Calu3 (cell line): Measurements from ENCODE around the gene SLCO6A1. TPM values are rescaled to one million over a fixed set of nuclear protein-coding genes. Genes with fewer than 3 reads are reported as not detected.
A peak's percentile ranks its signal among the peaks of the same experiment; 100 is the strongest.

Experiments used
- BruUV-seq: library from RNA; stranded (reverse); fragments of 400-500 nt; replicated peaks from 2 replicates; lab custom pipeline; 2021; lab: Mats Ljungman, UMichigan
- CTCF ChIA-PET: fragments of 300-600 bp; sonication (Branson Sonifier 250); formaldehyde crosslinking; loops from one replicate; lab custom pipeline; 2022; ENCODE audit warnings: antibody characterized with exemption; lab: Charles Lee
- DNase-seq: peaks from one replicate; pipeline ENCODE4 v3.0.0; 2022
- H3K27ac Mint-ChIP-seq: one replicate; pipeline ENCODE4 v1.8.0; 2022; ENCODE audit warnings: mixed read lengths; ENCODE audit not compliant: unreplicated experiment
- H3K27me3 Mint-ChIP-seq: one replicate; pipeline ENCODE4 v1.8.0; 2022; ENCODE audit warnings: mixed read lengths; ENCODE audit not compliant: unreplicated experiment
- H3K36me3 Mint-ChIP-seq: one replicate; pipeline ENCODE4 v1.8.0; 2022; ENCODE audit warnings: mild to moderate bottlenecking, moderate library complexity, mixed read lengths; ENCODE audit not compliant: insufficient read depth, unreplicated experiment
- H3K4me1 Mint-ChIP-seq: one replicate; pipeline ENCODE4 v1.8.0; 2022; ENCODE audit warnings: mild to moderate bottlenecking, low read depth, mixed read lengths; ENCODE audit not compliant: unreplicated experiment
- H3K4me3 Mint-ChIP-seq: one replicate; pipeline ENCODE4 v1.8.0; 2022; ENCODE audit warnings: mild to moderate bottlenecking, low read depth, moderate library complexity, mixed read lengths; ENCODE audit not compliant: unreplicated experiment
- H3K9me3 Mint-ChIP-seq: one replicate; pipeline ENCODE4 v1.8.0; 2022; ENCODE audit warnings: low read depth, mixed read lengths; ENCODE audit not compliant: unreplicated experiment
- CTCF ChIP-seq: fragments of 200-600 bp; IDR thresholded peaks from one replicate; pipeline ENCODE4 v1.8.0; 2022; ENCODE audit warnings: antibody characterized with exemption; ENCODE audit not compliant: unreplicated experiment
- intact Hi-C: fragments of 100-400 bp; cut with micrococcal nuclease; formaldehyde crosslinking; loops from one replicate; pipeline ENCODE4 v1.10.0; 2022; ENCODE audit not compliant: unreplicated experiment
- total RNA-seq: library from RNA; stranded (reverse); gene quantifications from 2 replicates; pipeline ENCODE4 v1.2.3, GENCODE V29; 2022

SLCO6A1 gene
- total RNA-seq, 1 experiment from 2014 or later: not detected

- Mint-ChIP-seq H3K4me1 (peaks cover 10% of the 10 kb centered on the region), H3K36me3 (no peaks in the 10 kb centered on the region), H3K27ac (no peak overlapping the region), H3K27me3 (no peaks in the 10 kb centered on the region), H3K4me3 (no peak overlapping the region), H3K9me3 (no peaks in the 10 kb centered on the region)
- no peak for TF ChIP-seq CTCF
- intact Hi-C loops: no loop called here
- BruUV-seq: no TSS peak
- DNase-seq: no peak
- CTCF ChIA-PET: no interaction called here
Measured at GRCh38 chr5:102483736-102484135, 15.1 kb downstream of the SLCO6A1 start.

GRCh38 chr5:102481054-102481715, 17.6 kb downstream of the SLCO6A1 start:
- no peak overlapping the region for H3K4me3 Mint-ChIP-seq
- no peak for TF ChIP-seq CTCF
- no peak for DNase-seq
- H3K27me3 Mint-ChIP-seq: no peaks in the 10 kb centered on the region
- H3K4me1 Mint-ChIP-seq: peaks cover 10% of the 10 kb centered on the region
- intact Hi-C loops: no loop called here
- no peaks in the 10 kb centered on the region for H3K9me3 Mint-ChIP-seq
- CTCF ChIA-PET: no interaction called here
- H3K36me3 Mint-ChIP-seq: no peaks in the 10 kb centered on the region
- H3K27ac Mint-ChIP-seq: no peak overlapping the region
- no TSS peak for BruUV-seq

GRCh38 chr5:102453716-102454115, 45.1 kb downstream of the SLCO6A1 start:
- CTCF ChIA-PET: interaction anchor here (0.5 to 1.3 kb wide), 3 partner anchors 32 to 54 kb away, joined by 3 to 9 read pairs (median 3); no protein-coding TSS in a partner anchor
- intact Hi-C loops: no loop called here
- peak overlapping the region; percentile 30 for H3K4me3 Mint-ChIP-seq
- BruUV-seq: no TSS peak
- TF ChIP-seq CTCF: no peak
- no peak for DNase-seq
- H3K36me3 Mint-ChIP-seq: no peaks in the 10 kb centered on the region
- H3K27me3 Mint-ChIP-seq: no peaks in the 10 kb centered on the region
- no peaks in the 10 kb centered on the region for H3K4me1 Mint-ChIP-seq
- peaks cover 4% of the 10 kb centered on the region for H3K9me3 Mint-ChIP-seq
- H3K27ac Mint-ChIP-seq: peak overlapping the region; percentile 14

GRCh38 chr5:102451082-102451481, 47.7 kb downstream of the SLCO6A1 start:
- no peak overlapping the region for H3K4me3 Mint-ChIP-seq
- peaks cover 7% of the 10 kb centered on the region for H3K9me3 Mint-ChIP-seq
- no peaks in the 10 kb centered on the region for H3K4me1 Mint-ChIP-seq
- H3K27me3 Mint-ChIP-seq: no peaks in the 10 kb centered on the region
- no peak for DNase-seq
- intact Hi-C loops: no loop called here
- CTCF ChIA-PET: interaction anchor here (0.7 to 0.9 kb wide), 2 partner anchors 17 to 27 kb away, joined by 3 to 4 read pairs; no protein-coding TSS in a partner anchor
- H3K36me3 Mint-ChIP-seq: no peaks in the 10 kb centered on the region
- BruUV-seq: no TSS peak
- no peak overlapping the region for H3K27ac Mint-ChIP-seq
- TF ChIP-seq CTCF: no peak
